WERI-Rb-1 (cell line): ENCODE results near the gene C1R.
"Not testable (repeated sequence)": the region's sequence is repeated elsewhere in the genome, so short reads cannot be mapped to it uniquely, and the experiment has no call there.

Experiments used
- DNase-seq: peaks from one replicate; pipeline ENCODE4 v3.0.0-alpha.2; 2020
- H3K27ac ChIP-seq: fragments of 250-450 bp; sonication (Bioruptor Pico); 2 replicates; pipeline ENCODE4 v1.5.1; 2020; ENCODE audit warnings: mild to moderate bottlenecking, moderate library complexity
- H3K27me3 ChIP-seq: fragments of 250-450 bp; sonication (Bioruptor Pico); 2 replicates; pipeline ENCODE4 v1.5.1; 2021; ENCODE audit warnings: mild to moderate bottlenecking, low read depth, moderate library complexity; ENCODE audit not compliant: insufficient read depth, severe bottlenecking
- H3K36me3 ChIP-seq: fragments of 250-450 bp; sonication (Bioruptor Pico); 2 replicates; pipeline ENCODE4 v1.5.1; 2020; ENCODE audit warnings: mild to moderate bottlenecking, moderate library complexity
- H3K4me3 ChIP-seq: 2 replicates; pipeline ENCODE4 v1.5.1; 2011; ENCODE audit warnings: low read depth, mild to moderate bottlenecking, control low read depth, low read length
- H3K9me3 ChIP-seq: fragments of 250-450 bp; sonication (Bioruptor Pico); 2 replicates; pipeline ENCODE4 v1.5.1; 2021; ENCODE audit warnings: mild to moderate bottlenecking, moderate library complexity; ENCODE audit not compliant: severe bottlenecking
- TF ChIP-seq, protein P1 (sequence below): IDR thresholded peaks from 2 replicates; pipeline ENCODE4 v1.5.1; 2011; ENCODE audit warnings: low read depth, mild to moderate bottlenecking, control low read depth, inconsistent platforms, low read length

The C1R gene

GRCh38 chr12:7058850-7059395 lies 33.3 kb downstream of the C1R start:
- Histone ChIP-seq H3K27ac (no peak overlapping the region), H3K9me3 (no peaks in the 10 kb centered on the region), H3K36me3 (no peaks in the 10 kb centered on the region), H3K27me3 (no peaks in the 10 kb centered on the region), H3K4me3 (no peak overlapping the region)
- TF ChIP-seq, protein P1, sequence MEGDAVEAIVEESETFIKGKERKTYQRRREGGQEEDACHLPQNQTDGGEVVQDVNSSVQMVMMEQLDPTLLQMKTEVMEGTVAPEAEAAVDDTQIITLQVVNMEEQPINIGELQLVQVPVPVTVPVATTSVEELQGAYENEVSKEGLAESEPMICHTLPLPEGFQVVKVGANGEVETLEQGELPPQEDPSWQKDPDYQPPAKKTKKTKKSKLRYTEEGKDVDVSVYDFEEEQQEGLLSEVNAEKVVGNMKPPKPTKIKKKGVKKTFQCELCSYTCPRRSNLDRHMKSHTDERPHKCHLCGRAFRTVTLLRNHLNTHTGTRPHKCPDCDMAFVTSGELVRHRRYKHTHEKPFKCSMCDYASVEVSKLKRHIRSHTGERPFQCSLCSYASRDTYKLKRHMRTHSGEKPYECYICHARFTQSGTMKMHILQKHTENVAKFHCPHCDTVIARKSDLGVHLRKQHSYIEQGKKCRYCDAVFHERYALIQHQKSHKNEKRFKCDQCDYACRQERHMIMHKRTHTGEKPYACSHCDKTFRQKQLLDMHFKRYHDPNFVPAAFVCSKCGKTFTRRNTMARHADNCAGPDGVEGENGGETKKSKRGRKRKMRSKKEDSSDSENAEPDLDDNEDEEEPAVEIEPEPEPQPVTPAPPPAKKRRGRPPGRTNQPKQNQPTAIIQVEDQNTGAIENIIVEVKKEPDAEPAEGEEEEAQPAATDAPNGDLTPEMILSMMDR: no peak
- DNase-seq: no peak

DNA sequence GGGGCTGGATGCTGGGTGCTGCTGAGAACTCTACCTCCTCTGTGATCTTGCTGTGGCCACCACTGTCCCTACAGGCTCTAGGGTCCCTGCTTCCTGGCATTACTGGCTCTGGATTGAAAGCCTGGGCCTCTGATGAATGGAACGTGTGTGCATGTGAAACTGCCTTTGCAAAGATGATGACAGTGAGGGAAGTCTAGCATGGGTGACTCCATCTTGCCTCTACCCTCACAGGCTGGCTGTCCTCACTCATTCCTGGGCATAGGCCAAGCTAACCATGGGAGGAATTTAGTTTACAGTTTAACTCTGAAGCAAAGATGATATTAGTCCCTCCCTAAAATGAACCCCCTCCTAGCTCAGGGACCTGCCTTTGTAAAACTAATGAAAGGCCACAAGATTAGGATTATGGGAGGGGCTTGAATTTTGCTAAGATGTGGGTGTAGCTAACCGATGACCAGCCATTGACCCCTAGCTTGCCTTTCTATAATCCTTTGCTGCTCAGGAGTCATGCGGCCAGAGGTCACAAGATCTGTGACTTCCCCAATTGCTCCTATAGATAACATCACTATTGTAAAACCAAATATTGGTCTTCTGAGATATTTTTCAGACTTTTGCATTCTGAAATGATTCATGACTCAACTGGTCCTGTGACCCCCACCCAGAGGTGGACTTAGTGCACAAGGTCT lies 33.9 kb downstream of the C1R start:
- no peaks in the 10 kb centered on the region for H3K9me3 ChIP-seq
- H3K4me3 ChIP-seq: no peak overlapping the region
- DNase-seq: no peak
- no peaks in the 10 kb centered on the region for H3K27me3 ChIP-seq
- H3K36me3 ChIP-seq: no peaks in the 10 kb centered on the region
- TF ChIP-seq, protein P1: no peak
- H3K27ac ChIP-seq: no peak overlapping the region

- not testable (repeated sequence) for H3K9me3 ChIP-seq, DNase-seq, H3K4me3 ChIP-seq, H3K27ac ChIP-seq, H3K36me3 ChIP-seq, H3K27me3 ChIP-seq
These were observed 36.5 kb downstream of the C1R start for GRCh38 chr12:7055736-7056135.

GRCh38 chr12:7054925-7055324 lies 37.3 kb downstream of the C1R start:
- Histone ChIP-seq H3K36me3 (no peaks in the 10 kb centered on the region), H3K27me3 (no peaks in the 10 kb centered on the region), H3K4me3 (no peak overlapping the region), H3K27ac (no peak overlapping the region), H3K9me3 (peaks cover 4% of the 10 kb centered on the region)
- TF ChIP-seq, protein P1: no peak
- DNase-seq: no peak

GRCh38 chr12:7049973-7050372 lies 42.3 kb downstream of the C1R start:
- H3K36me3 ChIP-seq, H3K27me3 ChIP-seq, H3K9me3 ChIP-seq, H3K4me3 ChIP-seq, H3K27ac ChIP-seq, DNase-seq: not testable (repeated sequence)

DNA sequence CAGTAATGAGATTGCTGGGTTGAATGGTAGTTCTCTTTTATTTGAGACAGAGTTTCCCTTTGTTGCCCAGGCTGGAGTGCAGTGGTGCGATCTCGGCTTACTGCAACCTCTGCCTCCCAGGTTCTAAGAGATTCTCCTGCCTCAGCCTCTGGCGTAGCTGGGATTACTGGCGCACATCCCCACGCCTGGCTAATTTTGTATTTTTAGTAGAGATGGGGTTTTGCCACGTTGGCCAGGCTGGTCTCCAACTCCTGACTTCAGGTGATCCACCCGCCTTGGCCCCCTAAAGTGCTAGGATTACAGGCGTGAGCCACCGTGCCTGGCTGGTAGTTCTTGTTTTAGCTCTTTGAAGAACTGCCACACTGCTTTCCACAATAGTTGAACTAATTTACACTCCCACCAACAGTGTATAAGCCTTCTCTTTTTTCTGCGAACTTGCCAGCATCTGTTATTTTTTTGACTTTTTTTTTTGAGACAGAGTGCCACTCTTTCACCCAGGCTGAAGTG lies 42.7 kb downstream of the C1R start:
- DNase-seq, H3K4me3 ChIP-seq, H3K9me3 ChIP-seq, H3K36me3 ChIP-seq, H3K27ac ChIP-seq, H3K27me3 ChIP-seq: not testable (repeated sequence)

- peaks cover 4% of the 10 kb centered on the region for H3K9me3 ChIP-seq
- TF ChIP-seq, protein P1: no peak
- no peaks in the 10 kb centered on the region for H3K27me3 ChIP-seq
- H3K27ac ChIP-seq: no peak overlapping the region
- DNase-seq: no peak
- H3K4me3 ChIP-seq: no peak overlapping the region
- H3K36me3 ChIP-seq: no peaks in the 10 kb centered on the region
These were observed 44.9 kb downstream of the C1R start for GRCh38 chr12:7047306-7047705.
